Activated T-helper 2 cell treated with anti-CD3 and anti-CD28 coated beads, Interferon-gamma antibody, Interleukin-2, Interleukin-4, amounts not matched to agents 10 μg/mL and 5 μg/mL and 100 μg/mL, durations not matched to agents 14 hours and 24 hours and 36 hours (primary cell): ENCODE measurements around the gene TBL1X. TPM values are rescaled to one million over a fixed set of nuclear protein-coding genes. Genes with fewer than 3 reads are reported as not detected.

Experiments
- DNase-seq: peaks from one replicate; pipeline ENCODE4 v3.0.0; 2021; ENCODE audit warnings: low spot score
- H3K27ac Mint-ChIP-seq: one replicate; pipeline ENCODE4 v1.8.0; 2021; ENCODE audit warnings: mixed read lengths
- H3K27me3 Mint-ChIP-seq: one replicate; pipeline ENCODE4 v1.8.0; 2021; ENCODE audit warnings: low read depth, mixed read lengths
- H3K36me3 Mint-ChIP-seq: one replicate; pipeline ENCODE4 v1.8.0; 2021; ENCODE audit warnings: low read depth, mixed read lengths
- H3K4me1 Mint-ChIP-seq: one replicate; pipeline ENCODE4 v1.8.0; 2021; ENCODE audit warnings: low read depth, mixed read lengths
- H3K4me3 Mint-ChIP-seq: one replicate; pipeline ENCODE4 v1.8.0; 2021; ENCODE audit warnings: low read depth, mild to moderate bottlenecking, moderate library complexity, mixed read lengths
- H3K9me3 Mint-ChIP-seq: one replicate; pipeline ENCODE4 v1.8.0; 2021; ENCODE audit warnings: mixed read lengths
- intact Hi-C: fragments of 100-400 bp; cut with micrococcal nuclease; formaldehyde crosslinking; loops from one replicate; pipeline ENCODE4 v1.15.1; 2023
- total RNA-seq: library from RNA; stranded (reverse); gene quantifications from 2 replicates; pipeline ENCODE4 v1.2.3, GENCODE V29; 2022

TBL1X gene
- total RNA-seq, 1 donor from 2014 or later = 53.2 TPM

DNA sequence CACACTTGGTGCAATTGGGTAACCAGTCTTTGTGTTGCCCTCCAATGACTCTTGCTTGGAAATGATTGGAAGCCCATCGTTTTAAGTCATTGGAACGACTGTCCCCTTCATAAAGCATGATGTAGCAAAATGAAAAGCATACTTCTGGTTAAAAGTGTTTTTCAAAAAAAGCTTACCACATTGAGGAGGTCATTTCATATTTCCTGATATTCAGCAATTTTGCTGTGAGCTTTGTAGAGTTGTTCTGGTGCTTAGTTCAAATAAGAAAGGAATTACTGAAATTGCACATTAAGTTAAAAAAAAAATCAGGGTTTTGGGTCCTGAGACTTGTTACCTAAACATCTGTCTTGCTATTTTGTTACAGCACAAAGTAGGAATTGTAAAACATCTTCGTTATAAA lies 51.8 kb downstream of the TBL1X start:
- Mint-ChIP-seq H3K4me1 (peaks cover 28% of the 10 kb centered on the region), H3K9me3 (no peaks in the 10 kb centered on the region), H3K4me3 (no peak overlapping the region), H3K36me3 (peaks cover 54% of the 10 kb centered on the region), H3K27me3 (no peaks in the 10 kb centered on the region), H3K27ac (no peak overlapping the region)
- DNase-seq = no peak
- intact Hi-C loops = no loop called here

DNA sequence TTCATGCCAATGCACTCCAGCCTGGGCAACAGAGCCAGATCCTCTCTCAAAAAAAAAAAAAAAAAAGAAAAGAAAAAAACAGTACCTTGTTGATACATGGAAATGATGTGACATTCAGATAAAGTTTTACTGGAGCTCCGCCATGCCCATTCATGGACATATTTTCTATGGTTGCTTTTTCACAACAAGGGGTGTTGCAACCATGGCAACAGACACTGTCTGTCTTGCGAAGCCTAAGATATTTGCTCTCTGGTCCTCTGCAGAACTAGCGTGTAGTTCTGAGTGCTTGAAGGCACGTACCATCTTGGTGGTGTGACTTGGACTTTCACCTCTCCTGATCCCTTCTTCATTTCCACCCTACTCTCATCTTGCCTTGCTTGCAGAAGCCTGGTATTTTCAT lies 53.2 kb downstream of the TBL1X start:
- H3K27ac Mint-ChIP-seq = no peak overlapping the region
- H3K36me3 Mint-ChIP-seq = peaks cover 40% of the 10 kb centered on the region
- no peaks in the 10 kb centered on the region for H3K27me3 Mint-ChIP-seq
- no peak for DNase-seq
- H3K9me3 Mint-ChIP-seq = no peaks in the 10 kb centered on the region
- H3K4me1 Mint-ChIP-seq = peaks cover 32% of the 10 kb centered on the region
- no peak overlapping the region for H3K4me3 Mint-ChIP-seq
- intact Hi-C loops = no loop called here

DNA sequence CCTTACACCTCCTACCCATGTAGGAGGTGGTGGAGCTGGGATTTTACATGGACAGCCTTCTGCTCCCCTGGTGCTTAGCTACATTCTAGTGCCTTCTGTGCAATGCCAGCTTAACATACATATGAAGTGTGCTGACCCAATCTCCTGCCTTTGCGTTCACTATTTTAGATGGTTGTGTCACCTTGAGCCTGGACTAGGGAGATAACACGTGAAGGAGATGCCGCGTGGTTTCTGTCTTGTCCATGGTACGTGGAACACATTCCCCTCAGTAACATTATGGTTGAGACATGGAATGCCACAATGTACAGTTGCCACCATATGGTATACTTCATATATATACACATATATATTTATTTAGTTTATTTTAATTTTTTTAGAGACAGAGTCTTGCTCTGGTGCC lies 54.0 kb downstream of the TBL1X start:
- intact Hi-C loops = no loop called here
- no peak overlapping the region for H3K4me3 Mint-ChIP-seq
- H3K36me3 Mint-ChIP-seq = peaks cover 32% of the 10 kb centered on the region
- H3K9me3 Mint-ChIP-seq = no peaks in the 10 kb centered on the region
- H3K27ac Mint-ChIP-seq = no peak overlapping the region
- H3K4me1 Mint-ChIP-seq = peaks cover 32% of the 10 kb centered on the region
- no peak for DNase-seq
- H3K27me3 Mint-ChIP-seq = no peaks in the 10 kb centered on the region

DNA sequence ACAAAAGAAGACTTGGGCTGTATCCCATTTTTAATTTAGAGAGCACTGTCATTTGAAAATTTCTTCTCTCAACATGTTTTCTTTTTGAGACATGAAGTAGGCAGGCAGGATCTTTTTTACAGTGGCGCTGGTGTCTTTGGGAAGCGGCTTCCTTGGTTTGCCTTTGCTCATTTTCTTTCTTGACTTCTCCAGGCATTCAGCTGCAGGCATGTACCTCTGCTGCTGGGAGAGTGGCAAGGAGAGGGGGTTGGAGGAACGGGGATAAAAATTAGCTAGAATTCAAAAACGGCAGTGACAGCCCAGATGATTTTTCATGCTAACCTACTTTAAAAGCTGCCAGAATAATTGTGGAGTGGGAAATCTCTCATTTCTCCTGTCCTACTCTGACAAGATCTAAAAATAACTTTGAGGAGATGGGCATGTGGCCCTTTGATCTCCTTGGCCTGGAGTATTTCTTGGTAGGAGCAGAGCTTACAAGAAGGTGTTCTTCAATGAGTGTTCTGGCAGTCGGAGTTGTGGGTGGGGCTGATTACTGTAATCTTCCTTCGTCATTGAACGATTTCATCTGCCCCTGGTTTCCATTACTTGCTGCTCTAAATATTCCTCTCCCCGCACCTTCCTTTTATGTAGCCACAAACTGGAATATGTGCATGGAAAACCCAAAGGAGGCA lies 54.8 kb downstream of the TBL1X start:
- intact Hi-C loops = no loop called here
- Mint-ChIP-seq H3K4me1 (peaks cover 32% of the 10 kb centered on the region), H3K9me3 (no peaks in the 10 kb centered on the region), H3K36me3 (peaks cover 28% of the 10 kb centered on the region), H3K27ac (no peak overlapping the region), H3K4me3 (no peak overlapping the region), H3K27me3 (no peaks in the 10 kb centered on the region)
- no peak for DNase-seq

DNA sequence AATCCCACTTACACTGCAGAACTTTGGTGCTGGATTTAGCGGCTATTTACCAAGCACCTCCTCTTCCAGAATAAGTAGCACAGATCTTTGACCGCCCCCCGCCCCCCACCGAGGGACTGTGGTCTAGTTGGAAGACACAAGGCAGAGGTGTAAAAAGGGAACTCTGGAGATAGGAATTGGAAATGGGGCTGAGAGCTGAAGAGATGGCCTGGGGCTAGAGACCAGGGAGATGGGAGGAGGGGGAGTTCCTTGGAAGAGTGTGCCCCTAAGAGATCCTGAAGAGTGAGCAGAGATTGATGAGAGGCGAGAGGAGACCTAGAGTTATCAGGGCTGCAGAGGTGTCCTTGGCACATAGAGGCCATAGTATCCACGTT lies 55.3 kb downstream of the TBL1X start:
- intact Hi-C loops = no loop called here
- Mint-ChIP-seq H3K27ac (no peak overlapping the region), H3K9me3 (no peaks in the 10 kb centered on the region), H3K4me3 (no peak overlapping the region), H3K36me3 (peaks cover 25% of the 10 kb centered on the region), H3K4me1 (peaks cover 29% of the 10 kb centered on the region), H3K27me3 (no peaks in the 10 kb centered on the region)
- DNase-seq = no peak

DNA sequence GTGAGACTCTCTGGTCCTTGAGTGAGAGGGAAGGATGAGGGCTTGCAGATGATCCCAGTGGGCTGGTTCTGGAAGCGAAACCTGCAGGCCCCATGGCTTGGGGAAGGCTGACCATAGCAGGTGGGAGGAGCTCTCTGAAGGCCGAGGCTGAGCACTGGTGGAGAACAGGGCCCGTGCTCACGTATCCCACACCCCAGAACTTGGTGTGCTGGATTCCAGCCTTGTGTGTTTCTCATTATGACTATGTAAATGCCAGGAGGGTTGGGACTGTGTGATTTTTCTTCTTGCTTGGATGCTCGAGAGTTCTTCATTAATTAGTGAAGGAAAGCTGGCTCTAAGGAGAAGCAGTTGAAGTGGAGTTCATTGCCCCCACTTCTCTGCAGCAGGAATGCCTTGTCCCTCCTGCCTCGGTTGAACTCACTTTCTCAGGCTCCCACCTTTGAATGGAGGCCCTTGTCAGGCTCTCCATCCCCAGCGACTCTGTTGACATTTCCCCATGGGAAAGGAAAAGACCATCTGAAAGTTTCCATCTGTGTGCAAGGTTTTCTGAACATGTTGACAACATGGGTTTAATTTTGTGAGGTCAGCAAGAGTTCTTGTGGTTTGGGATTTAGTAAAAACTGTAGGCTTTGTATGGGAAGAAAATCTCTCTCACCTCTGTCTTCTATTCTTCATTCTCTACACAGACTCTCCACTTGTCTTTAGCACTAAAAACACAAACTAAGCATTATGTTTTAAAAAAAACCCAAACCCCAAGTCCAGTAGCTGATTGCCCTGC lies 57.7 kb downstream of the TBL1X start:
- no peak overlapping the region for H3K4me3 Mint-ChIP-seq
- H3K4me1 Mint-ChIP-seq = peaks cover 21% of the 10 kb centered on the region
- DNase-seq = no peak
- H3K27ac Mint-ChIP-seq = peak overlapping the region; percentile 1
- no peaks in the 10 kb centered on the region for H3K9me3 Mint-ChIP-seq
- no peaks in the 10 kb centered on the region for H3K27me3 Mint-ChIP-seq
- H3K36me3 Mint-ChIP-seq = peaks cover 17% of the 10 kb centered on the region
- intact Hi-C loops = no loop called here

DNA sequence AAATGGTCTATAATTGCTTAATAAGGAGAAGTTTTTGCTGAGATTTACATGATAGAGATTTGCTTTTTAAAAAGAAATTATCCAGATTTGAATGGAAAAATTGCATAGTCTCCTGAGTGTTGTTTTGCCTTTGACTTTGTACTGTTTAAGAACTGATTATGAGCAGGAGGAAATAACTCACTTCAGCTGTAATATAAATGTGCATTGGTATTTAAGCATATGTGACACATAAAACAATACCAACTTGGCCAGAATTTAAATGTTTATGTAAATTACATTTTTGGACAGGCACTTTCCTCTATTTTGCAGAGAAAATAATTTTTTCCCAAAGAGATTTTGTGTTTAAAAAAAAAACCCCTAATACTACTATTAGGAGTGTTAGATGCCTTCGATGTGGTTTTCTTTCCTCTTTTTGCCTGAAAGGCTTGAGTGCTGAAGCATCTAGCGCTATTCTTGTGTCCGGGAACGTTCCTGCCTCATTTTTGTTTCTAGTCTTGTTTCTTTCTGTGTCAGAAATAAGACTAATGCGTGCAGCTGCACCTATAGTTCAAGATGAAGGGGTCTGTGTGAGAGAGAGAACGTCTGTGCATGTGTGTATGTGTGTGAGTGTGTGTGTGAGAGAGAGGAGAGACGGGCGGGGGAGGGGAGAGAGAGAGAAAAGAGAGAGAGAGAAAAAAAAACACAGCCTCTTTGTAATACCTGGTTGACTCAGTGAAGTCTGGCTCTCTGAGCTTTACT lies 60.8 kb downstream of the TBL1X start:
- Mint-ChIP-seq H3K27ac (no peak overlapping the region), H3K4me1 (peaks cover 31% of the 10 kb centered on the region), H3K27me3 (no peaks in the 10 kb centered on the region), H3K4me3 (no peak overlapping the region), H3K9me3 (no peaks in the 10 kb centered on the region), H3K36me3 (peaks cover 20% of the 10 kb centered on the region)
- intact Hi-C loops = no loop called here
- DNase-seq = no peak

DNA sequence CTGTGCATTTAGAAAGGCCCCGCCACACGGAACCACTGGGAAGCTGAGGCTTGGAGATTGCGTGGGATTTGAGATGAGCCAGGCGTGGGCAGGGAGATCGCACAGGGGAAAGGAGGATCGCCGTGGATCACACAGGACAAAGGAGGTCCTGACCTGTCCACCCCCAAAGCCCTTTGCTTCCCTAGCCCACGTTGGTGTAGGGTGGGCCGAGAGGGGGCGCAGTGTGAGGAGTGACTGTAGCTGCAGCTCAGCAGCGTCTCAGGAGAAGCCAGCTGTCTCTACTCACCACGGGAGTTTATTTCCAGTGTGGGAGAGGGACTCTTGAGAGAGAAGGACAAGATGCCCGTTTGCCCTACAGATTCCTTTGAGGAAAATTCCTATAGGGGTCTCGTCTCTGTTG lies 62.1 kb downstream of the TBL1X start:
- intact Hi-C loops = no loop called here
- Mint-ChIP-seq H3K27ac (no peak overlapping the region), H3K4me1 (peaks cover 34% of the 10 kb centered on the region)

DNA sequence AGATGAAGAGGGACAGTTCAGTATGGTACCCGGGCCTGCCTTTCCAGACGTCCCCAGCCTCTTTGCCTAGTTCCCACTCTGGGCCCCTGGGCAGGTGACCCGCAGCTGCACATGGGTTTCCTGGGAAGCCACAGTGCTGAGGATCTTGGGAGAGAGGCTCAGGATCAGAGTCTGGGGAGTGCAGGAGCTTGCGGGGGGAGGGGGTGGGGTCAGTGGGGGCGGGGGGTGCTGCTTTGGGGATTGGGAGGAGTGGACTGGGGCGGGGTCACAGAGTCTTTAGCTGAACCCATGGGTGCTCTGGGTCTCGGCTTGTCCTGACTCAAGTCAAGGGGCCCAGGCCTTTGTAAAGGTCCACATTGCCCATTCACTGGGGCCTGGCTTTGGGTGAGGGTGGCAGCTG lies 63.6 kb downstream of the TBL1X start:
- no peak overlapping the region for H3K27ac Mint-ChIP-seq
- intact Hi-C loops = no loop called here
- no peaks in the 10 kb centered on the region for H3K27me3 Mint-ChIP-seq
- no peak for DNase-seq
- no peak overlapping the region for H3K4me3 Mint-ChIP-seq
- H3K36me3 Mint-ChIP-seq = peaks cover 20% of the 10 kb centered on the region
- H3K4me1 Mint-ChIP-seq = peaks cover 33% of the 10 kb centered on the region
- no peaks in the 10 kb centered on the region for H3K9me3 Mint-ChIP-seq

More for the DNA sequence above, 62.1 kb downstream of the TBL1X start:
- Mint-ChIP-seq H3K9me3 (no peaks in the 10 kb centered on the region), H3K36me3 (peaks cover 20% of the 10 kb centered on the region), H3K4me3 (no peak overlapping the region), H3K27me3 (no peaks in the 10 kb centered on the region)
- DNase-seq = no peak

DNA sequence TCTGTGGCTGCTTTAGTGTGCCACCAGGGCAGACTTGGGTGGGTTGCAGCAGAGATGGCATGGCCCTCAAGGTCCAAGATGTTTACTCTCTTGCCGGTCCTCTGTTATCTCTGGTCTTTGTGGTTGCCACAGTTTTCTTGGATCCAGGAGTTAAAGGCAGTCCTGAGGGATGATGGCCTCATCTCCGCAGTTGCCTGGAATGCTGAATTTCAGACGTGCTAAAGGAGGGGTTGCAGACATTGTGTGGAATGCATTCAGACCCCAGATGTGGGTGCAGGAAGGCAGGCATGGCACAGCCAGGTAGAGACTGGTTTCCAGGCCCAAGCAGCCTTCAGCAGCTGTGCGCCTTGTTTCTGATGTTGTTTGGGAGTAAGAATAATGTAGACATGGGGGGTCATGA lies 64.4 kb downstream of the TBL1X start:
- Mint-ChIP-seq H3K36me3 (peaks cover 20% of the 10 kb centered on the region), H3K4me1 (peaks cover 33% of the 10 kb centered on the region), H3K27me3 (no peaks in the 10 kb centered on the region), H3K4me3 (no peak overlapping the region), H3K9me3 (no peaks in the 10 kb centered on the region), H3K27ac (no peak overlapping the region)
- DNase-seq = no peak
- intact Hi-C loops = no loop called here

DNA sequence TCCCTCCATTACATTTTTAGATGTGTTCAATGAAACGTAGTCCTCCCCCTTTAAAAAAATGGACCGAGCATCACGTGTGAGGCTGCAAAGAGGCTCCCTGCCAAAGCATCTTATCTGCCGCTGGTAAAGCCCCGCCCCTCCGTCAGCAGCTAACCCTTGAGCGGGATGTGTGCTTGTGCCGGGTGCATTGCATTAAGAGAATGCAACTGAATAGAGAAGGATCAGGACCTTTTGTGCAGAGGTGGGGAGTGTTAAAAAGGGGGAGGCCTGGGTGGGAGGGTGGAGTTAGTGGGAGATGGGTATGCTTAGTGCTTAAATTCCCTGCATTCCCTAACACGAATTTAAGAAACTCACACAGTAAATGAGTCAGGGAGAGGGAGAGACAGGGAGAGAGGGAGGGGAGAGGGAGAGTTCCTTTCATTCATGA lies 66.0 kb downstream of the TBL1X start:
- peaks cover 13% of the 10 kb centered on the region for H3K36me3 Mint-ChIP-seq
- H3K4me3 Mint-ChIP-seq = peak overlapping the region; percentile 62
- peak; percentile 49 for DNase-seq
- H3K9me3 Mint-ChIP-seq = no peaks in the 10 kb centered on the region
- H3K27me3 Mint-ChIP-seq = no peaks in the 10 kb centered on the region
- intact Hi-C loops = loop anchor here (10.0 kb wide), 1 partner anchor 66 kb away; the partner anchor contains the start of gene TBL1X
- H3K4me1 Mint-ChIP-seq = peaks cover 29% of the 10 kb centered on the region
- peak overlapping the region; percentile 18 for H3K27ac Mint-ChIP-seq

DNA sequence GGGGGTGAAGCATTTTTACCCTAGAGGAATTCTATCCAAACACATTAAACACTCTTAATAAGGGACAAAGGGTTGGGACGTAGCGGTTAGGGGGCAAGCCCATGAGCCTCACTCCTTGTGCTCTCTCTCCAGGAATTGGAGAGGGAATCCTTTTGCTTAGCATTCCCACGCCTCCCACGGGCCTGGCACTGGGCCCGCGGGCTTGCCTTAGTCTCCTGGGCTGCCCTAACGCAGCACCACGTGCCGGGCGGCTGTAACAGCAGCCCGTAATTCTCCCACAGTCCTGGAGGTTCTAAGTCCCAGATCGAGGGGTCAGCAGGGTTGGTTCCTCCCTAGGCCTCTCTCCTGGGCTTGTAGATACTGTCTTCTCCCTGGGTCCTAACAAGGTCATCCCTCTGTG lies 67.5 kb downstream of the TBL1X start:
- no peak overlapping the region for H3K27ac Mint-ChIP-seq
- peaks cover 24% of the 10 kb centered on the region for H3K4me1 Mint-ChIP-seq
- H3K9me3 Mint-ChIP-seq = no peaks in the 10 kb centered on the region
- H3K4me3 Mint-ChIP-seq = no peak overlapping the region
- H3K27me3 Mint-ChIP-seq = no peaks in the 10 kb centered on the region
- intact Hi-C loops = loop anchor here (10.0 kb wide), 1 partner anchor 68 kb away; the partner anchor contains the start of gene TBL1X
- DNase-seq = no peak
- peaks cover 12% of the 10 kb centered on the region for H3K36me3 Mint-ChIP-seq

DNA sequence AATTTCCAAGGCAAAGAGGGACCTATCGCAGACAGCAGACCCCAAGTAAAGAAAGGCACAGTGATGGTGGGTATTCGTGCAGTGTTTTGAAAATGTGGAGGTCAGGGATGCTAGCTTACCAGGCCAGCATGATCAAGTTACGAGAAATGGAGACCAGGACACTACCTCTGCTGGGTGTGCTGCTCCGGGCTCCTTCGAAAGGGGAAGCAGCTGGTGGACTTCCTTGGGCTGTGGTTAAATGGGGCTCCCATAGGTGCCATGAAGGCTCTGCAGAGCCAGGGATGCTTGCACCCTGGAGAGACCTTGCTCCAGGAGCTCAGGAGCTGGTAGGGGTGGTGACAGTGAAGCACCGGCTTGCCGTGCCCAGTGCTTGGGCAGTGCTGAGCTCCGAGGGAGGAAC lies 68.8 kb downstream of the TBL1X start:
- DNase-seq = no peak
- Mint-ChIP-seq H3K27ac (no peak overlapping the region), H3K4me1 (peaks cover 27% of the 10 kb centered on the region), H3K27me3 (no peaks in the 10 kb centered on the region), H3K36me3 (peaks cover 23% of the 10 kb centered on the region), H3K9me3 (no peaks in the 10 kb centered on the region), H3K4me3 (no peak overlapping the region)
- intact Hi-C loops = loop anchor here (10.0 kb wide), 1 partner anchor 69 kb away; the partner anchor contains the start of gene TBL1X
